Thoracic aorta (tissue), 2 donors: ENCODE measurements around the gene LRFN5. TPM values are rescaled to one million over a fixed set of nuclear protein-coding genes. Genes with fewer than 3 reads are reported as not detected.

Source experiments
- ATAC-seq: fragments of 150-250 bp; one replicate; pipeline ENCODE4 v1.8.0; 2017; ENCODE audit warnings: low read depth; ENCODE audit not compliant: insufficient number of reproducible peaks, low FRiP score
- DNase-seq: peaks from one replicate; pipeline ENCODE4 v3.0.0-alpha.2; 2020; ENCODE audit warnings: low spot score
- H3K27ac ChIP-seq, 2 donors: fragments of 200-600 bp; sonication (generic); 1 replicate in 1 of 2; 2 replicates in 1 of 2; pipeline ENCODE4 v1.5.1; 2016; ENCODE audit warnings: mild to moderate bottlenecking in 2 of 2, moderate library complexity in 2 of 2
- H3K27me3 ChIP-seq: fragments of 200-600 bp; sonication (generic); replicated peaks from 2 replicates; pipeline ENCODE4 v1.6.0; 2016; ENCODE audit warnings: mild to moderate bottlenecking; ENCODE audit not compliant: insufficient read depth
- H3K36me3 ChIP-seq: fragments of 200-600 bp; sonication (generic); one replicate; pipeline ENCODE4 v1.5.1; 2016
- H3K4me1 ChIP-seq, 2 donors: fragments of 200-600 bp; sonication (generic); 1 replicate in 1 of 2; 2 replicates in 1 of 2; pipeline versions ENCODE4 v1.5.1 to v1.6.0; 2016; ENCODE audit warnings: low read depth in 2 of 2, mild to moderate bottlenecking in 1 of 2; ENCODE audit not compliant: control insufficient read depth in 1 of 2
- H3K4me3 ChIP-seq: fragments of 200-600 bp; sonication (generic); 2 replicates; pipeline ENCODE4 v1.5.1; 2016; ENCODE audit warnings: mild to moderate bottlenecking
- H3K9me3 ChIP-seq: fragments of 200-600 bp; sonication (generic); 2 replicates; pipeline ENCODE4 v1.5.1; 2016
- CTCF ChIP-seq: fragments of 200-600 bp; sonication (generic); IDR thresholded peaks from one replicate; pipeline ENCODE4 v1.5.1; 2019; ENCODE audit warnings: antibody characterized with exemption
- total RNA-seq, 2 donors: library from RNA; depleted of rRNA; stranded (reverse); fragments of >200 nt; gene quantifications; one replicate each; pipeline versions ENCODE4 v1.1.0 to v1.2.3, GENCODE V29; 2016

Gene LRFN5
- total RNA-seq, 2 donors from 2014 or later = 0.41 to 4.7 TPM

GRCh38 chr14:41810362-41810761 lies 203.7 kb downstream of the LRFN5 start:
- H3K36me3 ChIP-seq = no peaks in the 10 kb centered on the region
- H3K27ac ChIP-seq = no peak overlapping the region
- no peaks in the 10 kb centered on the region for H3K4me1 ChIP-seq
- H3K4me3 ChIP-seq = no peak overlapping the region
- ATAC-seq (no peak), DNase-seq (no peak)
- no peak for TF ChIP-seq CTCF
- no peaks in the 10 kb centered on the region for H3K9me3 ChIP-seq
- no peaks in the 10 kb centered on the region for H3K27me3 ChIP-seq

- TF ChIP-seq CTCF = no peak
- H3K4me3 ChIP-seq = no peak overlapping the region
Observed at GRCh38 chr14:41817626-41818025, 210.9 kb downstream of the LRFN5 start.

GRCh38 chr14:41824441-41824840 lies 217.8 kb downstream of the LRFN5 start:
- Histone ChIP-seq H3K27me3 (no peaks in the 10 kb centered on the region), H3K4me3 (no peak overlapping the region), H3K27ac (no peak overlapping the region), H3K9me3 (no peaks in the 10 kb centered on the region), H3K4me1 (no peaks in the 10 kb centered on the region), H3K36me3 (no peaks in the 10 kb centered on the region)
- DNase-seq (no peak), ATAC-seq (no peak)
- TF ChIP-seq CTCF = no peak

More at GRCh38 chr14:41817626-41818025, 210.9 kb downstream of the LRFN5 start:
- Histone ChIP-seq H3K9me3 (no peaks in the 10 kb centered on the region), H3K4me1 (no peaks in the 10 kb centered on the region), H3K36me3 (no peaks in the 10 kb centered on the region), H3K27me3 (no peaks in the 10 kb centered on the region), H3K27ac (no peak overlapping the region)
- DNase-seq (no peak), ATAC-seq (no peak)

- H3K27me3 ChIP-seq = no peaks in the 10 kb centered on the region
- no peak for TF ChIP-seq CTCF
- no peaks in the 10 kb centered on the region for H3K9me3 ChIP-seq
- no peaks in the 10 kb centered on the region for H3K4me1 ChIP-seq
- H3K4me3 ChIP-seq = no peak overlapping the region
- H3K36me3 ChIP-seq = no peaks in the 10 kb centered on the region
- DNase-seq = no peak
- no peak for ATAC-seq
- no peak overlapping the region for H3K27ac ChIP-seq
Observed at GRCh38 chr14:41825622-41826021, 218.9 kb downstream of the LRFN5 start.

- H3K36me3 ChIP-seq = no peaks in the 10 kb centered on the region
- no peak for TF ChIP-seq CTCF
- H3K9me3 ChIP-seq = no peaks in the 10 kb centered on the region
- H3K27me3 ChIP-seq = no peaks in the 10 kb centered on the region
- ATAC-seq (no peak), DNase-seq (no peak)
- no peak overlapping the region for H3K27ac ChIP-seq
- H3K4me3 ChIP-seq = no peak overlapping the region
- no peaks in the 10 kb centered on the region for H3K4me1 ChIP-seq
Observed at GRCh38 chr14:41830714-41831406, 224.2 kb downstream of the LRFN5 start.
